Karpas-422 (cell line): Measurements from ENCODE around the gene MSL3. TPM values are rescaled to one million over a fixed set of nuclear protein-coding genes. Genes with fewer than 3 reads are reported as not detected.

Experiments used
- DNase-seq: peaks from one replicate; pipeline ENCODE4 v3.0.0-alpha.2; 2015
- H2AFZ ChIP-seq: fragments of 200-600 bp; sonication (generic); 2 replicates; pipeline ENCODE4 v1.6.1; 2014; ENCODE audit warnings: antibody characterized with exemption, low read length, mixed read lengths
- H3K27ac ChIP-seq: fragments of 200-600 bp; sonication (generic); 2 replicates; pipeline ENCODE4 v1.5.1; 2014; ENCODE audit warnings: mild to moderate bottlenecking, low read length, moderate library complexity
- H3K27me3 ChIP-seq: fragments of 200-600 bp; sonication (generic); 2 replicates; pipeline ENCODE4 v1.6.1; 2014; ENCODE audit warnings: low read length, mixed read lengths
- H3K36me3 ChIP-seq: fragments of 200-600 bp; sonication (generic); 2 replicates; pipeline ENCODE4 v1.6.1; 2014; ENCODE audit warnings: low read length, mixed read lengths; ENCODE audit not compliant: insufficient read depth
- H3K4me1 ChIP-seq: fragments of 200-600 bp; sonication (generic); 2 replicates; pipeline ENCODE4 v1.6.1; 2014; ENCODE audit warnings: mild to moderate bottlenecking, low read length, mixed read lengths
- H3K4me2 ChIP-seq: fragments of 200-600 bp; sonication (generic); 2 replicates; pipeline ENCODE4 v1.6.1; 2014; ENCODE audit warnings: low read length, low read depth, mild to moderate bottlenecking; ENCODE audit not compliant: poor library complexity, severe bottlenecking
- H3K4me3 ChIP-seq: fragments of 200-600 bp; sonication (generic); 2 replicates; pipeline ENCODE4 v1.5.1; 2014; ENCODE audit warnings: mild to moderate bottlenecking, antibody characterized with exemption, low read length, mixed read lengths
- H3K79me2 ChIP-seq: fragments of 200-600 bp; sonication (generic); 2 replicates; pipeline ENCODE4 v1.6.1; 2014; ENCODE audit warnings: mild to moderate bottlenecking, low read length, mixed read lengths
- H3K9ac ChIP-seq: fragments of 200-600 bp; sonication (generic); 2 replicates; pipeline ENCODE4 v1.6.0; 2014; ENCODE audit warnings: low read length
- H3K9me2 ChIP-seq: fragments of 200-600 bp; sonication (generic), shearing (Covaris generic); replicated peaks from 2 replicates; pipeline ENCODE4 v1.6.0; 2014; ENCODE audit warnings: mild to moderate bottlenecking, low read length, moderate library complexity; ENCODE audit not compliant: insufficient read depth
- H3K9me3 ChIP-seq: fragments of 300-700, 200-600 bp; sonication (generic); 2 replicates; pipeline ENCODE4 v1.6.1; 2014; ENCODE audit warnings: low read length, mixed read lengths
- H4K20me1 ChIP-seq: fragments of 200-600 bp; sonication (generic); 2 replicates; pipeline ENCODE4 v1.6.1; 2014; ENCODE audit warnings: mild to moderate bottlenecking, antibody characterized with exemption, low read length, low read depth; ENCODE audit not compliant: insufficient read depth
- total RNA-seq: library from RNA; depleted of rRNA; stranded (reverse); fragments of >200 nt; shearing (Covaris generic); gene quantifications from 2 replicates; pipeline ENCODE4 v1.2.3, GENCODE V29; 2014; ENCODE audit warnings: low replicate concordance

The MSL3 gene
- total RNA-seq, 1 experiment from 2014 or later: 69.2 TPM

- H3K9ac ChIP-seq: no peak overlapping the region
- H2AFZ ChIP-seq: no peak overlapping the region
- H3K4me3 ChIP-seq: no peak overlapping the region
- H3K4me2 ChIP-seq: no peak overlapping the region
- no peaks in the 10 kb centered on the region for H4K20me1 ChIP-seq
- H3K9me2 ChIP-seq: no peaks in the 10 kb centered on the region
- H3K27ac ChIP-seq: no peak overlapping the region
- DNase-seq: no peak
- no peaks in the 10 kb centered on the region for H3K4me1 ChIP-seq
- H3K36me3 ChIP-seq: no peaks in the 10 kb centered on the region
- H3K79me2 ChIP-seq: no peaks in the 10 kb centered on the region
- H3K27me3 ChIP-seq: no peaks in the 10 kb centered on the region
- no peaks in the 10 kb centered on the region for H3K9me3 ChIP-seq
These were observed 26.5 kb downstream of the MSL3 start for GRCh38 chrX:11784543-11784942.

- Histone ChIP-seq H3K9me2 (no peaks in the 10 kb centered on the region), H3K9me3 (no peaks in the 10 kb centered on the region), H3K4me3 (no peak overlapping the region), H3K27me3 (no peaks in the 10 kb centered on the region), H3K4me2 (no peak overlapping the region), H4K20me1 (no peaks in the 10 kb centered on the region), H3K36me3 (no peaks in the 10 kb centered on the region), H3K9ac (no peak overlapping the region), H3K4me1 (no peaks in the 10 kb centered on the region), H2AFZ (no peak overlapping the region), H3K27ac (no peak overlapping the region), H3K79me2 (no peaks in the 10 kb centered on the region)
- no peak for DNase-seq
These were observed 28.8 kb downstream of the MSL3 start for GRCh38 chrX:11786862-11787261.

GRCh38 chrX:11787564-11787963, 29.5 kb downstream of the MSL3 start:
- no peaks in the 10 kb centered on the region for H3K9me3 ChIP-seq
- H3K27ac ChIP-seq: no peak overlapping the region
- H3K79me2 ChIP-seq: no peaks in the 10 kb centered on the region
- H3K36me3 ChIP-seq: no peaks in the 10 kb centered on the region
- DNase-seq: peak; percentile 73
- H4K20me1 ChIP-seq: no peaks in the 10 kb centered on the region
- H3K27me3 ChIP-seq: no peaks in the 10 kb centered on the region
- no peaks in the 10 kb centered on the region for H3K9me2 ChIP-seq
- H3K4me1 ChIP-seq: peaks cover 4% of the 10 kb centered on the region
- H2AFZ ChIP-seq: no peak overlapping the region
- no peak overlapping the region for H3K4me3 ChIP-seq
- no peak overlapping the region for H3K9ac ChIP-seq
- H3K4me2 ChIP-seq: no peak overlapping the region

GRCh38 chrX:11789809-11790208, 31.8 kb downstream of the MSL3 start:
- Histone ChIP-seq H3K4me1 (peaks cover 10% of the 10 kb centered on the region), H3K9me3 (no peaks in the 10 kb centered on the region), H3K9me2 (no peaks in the 10 kb centered on the region), H3K27me3 (no peaks in the 10 kb centered on the region), H3K4me3 (no peak overlapping the region), H3K27ac (no peak overlapping the region), H3K36me3 (no peaks in the 10 kb centered on the region), H3K79me2 (no peaks in the 10 kb centered on the region), H3K4me2 (no peak overlapping the region), H4K20me1 (no peaks in the 10 kb centered on the region), H3K9ac (no peak overlapping the region), H2AFZ (no peak overlapping the region)
- no peak for DNase-seq

GRCh38 chrX:11791090-11791489, 33.1 kb downstream of the MSL3 start:
- Histone ChIP-seq H3K9ac (no peak overlapping the region), H3K4me3 (no peak overlapping the region), H3K9me2 (no peaks in the 10 kb centered on the region), H3K4me2 (no peak overlapping the region), H3K36me3 (no peaks in the 10 kb centered on the region), H3K79me2 (no peaks in the 10 kb centered on the region), H4K20me1 (no peaks in the 10 kb centered on the region), H3K4me1 (peaks cover 10% of the 10 kb centered on the region), H2AFZ (no peak overlapping the region), H3K27me3 (no peaks in the 10 kb centered on the region), H3K27ac (no peak overlapping the region), H3K9me3 (no peaks in the 10 kb centered on the region)
- DNase-seq: no peak

- Histone ChIP-seq H3K27ac (no peak overlapping the region), H3K9me3 (no peaks in the 10 kb centered on the region), H3K36me3 (no peaks in the 10 kb centered on the region), H3K27me3 (no peaks in the 10 kb centered on the region), H3K9ac (no peak overlapping the region), H3K4me3 (no peak overlapping the region), H3K4me1 (peaks cover 10% of the 10 kb centered on the region), H4K20me1 (no peaks in the 10 kb centered on the region), H3K4me2 (no peak overlapping the region), H3K9me2 (no peaks in the 10 kb centered on the region), H2AFZ (no peak overlapping the region), H3K79me2 (no peaks in the 10 kb centered on the region)
- no peak for DNase-seq
These were observed 33.5 kb downstream of the MSL3 start for GRCh38 chrX:11791537-11791936.

- Histone ChIP-seq H3K9ac (no peak overlapping the region), H3K9me3 (no peaks in the 10 kb centered on the region), H3K4me1 (peaks cover 10% of the 10 kb centered on the region), H3K36me3 (no peaks in the 10 kb centered on the region), H3K27me3 (no peaks in the 10 kb centered on the region), H3K4me2 (peak overlapping the region; percentile 14), H3K79me2 (no peaks in the 10 kb centered on the region), H2AFZ (no peak overlapping the region), H3K4me3 (no peak overlapping the region), H4K20me1 (no peaks in the 10 kb centered on the region), H3K9me2 (no peaks in the 10 kb centered on the region), H3K27ac (no peak overlapping the region)
- peak; percentile 52 for DNase-seq
These were observed 34.7 kb downstream of the MSL3 start for GRCh38 chrX:11792461-11793421.

GRCh38 chrX:11793734-11794133, 35.7 kb downstream of the MSL3 start:
- H4K20me1 ChIP-seq: no peaks in the 10 kb centered on the region
- no peak overlapping the region for H3K4me3 ChIP-seq
- no peaks in the 10 kb centered on the region for H3K9me2 ChIP-seq
- no peaks in the 10 kb centered on the region for H3K36me3 ChIP-seq
- no peak overlapping the region for H3K9ac ChIP-seq
- H3K27me3 ChIP-seq: no peaks in the 10 kb centered on the region
- H3K9me3 ChIP-seq: no peaks in the 10 kb centered on the region
- H3K4me1 ChIP-seq: peaks cover 10% of the 10 kb centered on the region
- H3K27ac ChIP-seq: no peak overlapping the region
- H3K4me2 ChIP-seq: no peak overlapping the region
- H2AFZ ChIP-seq: no peak overlapping the region
- H3K79me2 ChIP-seq: no peaks in the 10 kb centered on the region
- DNase-seq: no peak
